HepG2 (cell line): ENCODE results near the gene LGALS7B. TPM values are rescaled to one million over a fixed set of nuclear protein-coding genes. Genes with fewer than 3 reads are reported as not detected.

Experiments
- HBP1 ChIP-seq: IDR thresholded peaks from 2 replicates; pipeline ENCODE4 v1.6.1; 2016; ENCODE audit warnings: low read depth, control low read depth
- HOXA9 ChIP-seq: sonication (generic); formaldehyde crosslinking; IDR thresholded peaks from 2 replicates; pipeline ENCODE4 v1.8.1; 2022; ENCODE audit warnings: missing genetic modification reagents, mild to moderate bottlenecking, moderate library complexity, borderline replicate concordance
- KDM5B ChIP-seq: sonication (generic); formaldehyde crosslinking; IDR thresholded peaks from 2 replicates; pipeline ENCODE4 v1.4.0; 2020; ENCODE audit warnings: missing genetic modification reagents, mild to moderate bottlenecking, borderline replicate concordance
- KMT2B ChIP-seq: IDR thresholded peaks from 2 replicates; pipeline ENCODE4 v1.6.1; 2016; ENCODE audit warnings: missing genetic modification reagents, missing compliant biosample characterization
- PHF5A ChIP-seq: IDR thresholded peaks from one replicate; pipeline ENCODE4 v1.6.1; 2018; ENCODE audit warnings: low read depth, missing genetic modification reagents; ENCODE audit not compliant: unreplicated experiment
- RBAK ChIP-seq: sonication (generic); formaldehyde crosslinking; IDR thresholded peaks from 2 replicates; pipeline ENCODE4 v1.5.1; 2020; ENCODE audit warnings: mild to moderate bottlenecking, missing genetic modification reagents
- REPIN1 ChIP-seq: sonication (generic); formaldehyde crosslinking; IDR thresholded peaks from 2 replicates; pipeline ENCODE4 v1.8.0; 2022; ENCODE audit warnings: missing genetic modification reagents, low read depth, mild to moderate bottlenecking, borderline replicate concordance
- SMAD1 ChIP-seq: sonication (generic); formaldehyde crosslinking; IDR thresholded peaks from 2 replicates; pipeline ENCODE4 v1.4.0; 2020; ENCODE audit warnings: missing genetic modification reagents, low read depth, mild to moderate bottlenecking, borderline replicate concordance
- SSRP1 ChIP-seq: IDR thresholded peaks from 2 replicates; pipeline ENCODE4 v1.6.1; 2016; ENCODE audit warnings: control low read depth
- TERF1 ChIP-seq: sonication (generic); formaldehyde crosslinking; IDR thresholded peaks from 2 replicates; pipeline ENCODE4 v1.8.0; 2022; ENCODE audit warnings: mild to moderate bottlenecking, missing genetic modification reagents, moderate library complexity
- ZBTB44 ChIP-seq: sonication (generic); formaldehyde crosslinking; IDR thresholded peaks from 2 replicates; pipeline ENCODE4 v1.4.0; 2020; ENCODE audit warnings: missing genetic modification reagents
- ZIK1 ChIP-seq: sonication (generic); formaldehyde crosslinking; IDR thresholded peaks from 2 replicates; pipeline ENCODE4 v1.5.0; 2020; ENCODE audit warnings: mild to moderate bottlenecking, low read depth, missing genetic modification reagents, borderline replicate concordance
- ZNF280B ChIP-seq: sonication (generic); formaldehyde crosslinking; IDR thresholded peaks from 2 replicates; pipeline ENCODE4 v1.5.0; 2020; ENCODE audit warnings: missing genetic modification reagents, mild to moderate bottlenecking, borderline replicate concordance
- ZNF335 ChIP-seq: sonication (generic); formaldehyde crosslinking; IDR thresholded peaks from 2 replicates; pipeline ENCODE4 v1.4.0; 2020; ENCODE audit warnings: missing genetic modification reagents
- ZNF543 ChIP-seq: sonication (generic); formaldehyde crosslinking; IDR thresholded peaks from 2 replicates; pipeline ENCODE4 v1.4.0; 2020; ENCODE audit warnings: mild to moderate bottlenecking, missing genetic modification reagents
- ZNF547 ChIP-seq: sonication (generic); formaldehyde crosslinking; IDR thresholded peaks from 2 replicates; pipeline ENCODE4 v1.5.1; 2020; ENCODE audit warnings: mild to moderate bottlenecking, missing genetic modification reagents
- ZNF563 ChIP-seq: sonication (generic); formaldehyde crosslinking; IDR thresholded peaks from 2 replicates; pipeline ENCODE4 v1.8.0; 2022; ENCODE audit warnings: mild to moderate bottlenecking, moderate library complexity, missing genetic modification reagents
- ZNF816 ChIP-seq: sonication (generic); formaldehyde crosslinking; IDR thresholded peaks from 2 replicates; pipeline ENCODE4 v1.8.0; 2022; ENCODE audit warnings: missing genetic modification reagents, mild to moderate bottlenecking, borderline replicate concordance
- polyA plus RNA-seq, 8 experiments: library from polyadenylated mRNA; depleted of rRNA in 3 of 8; stranded (reverse) in 7 of 8; unstranded in 1 of 8; fragments of >200 nt; fragmentation: Illumina TruSeq in 4 of 8; extraction: Trizol in 4 of 8; gene quantifications; 2 replicates each; pipeline versions ENCODE4 v1.2.1 to v1.2.3, GENCODE V29; 2011 to 2016; ENCODE audit warnings: low read depth in 4 of 8, missing spikeins in 1 of 8, mixed read lengths in 1 of 8; ENCODE audit not compliant: insufficient read depth in 1 of 8
- total RNA-seq, 5 experiments: library from RNA; depleted of rRNA; stranded (reverse); fragments of >200 nt; fragmentation: Illumina TruSeq; extraction: Trizol; gene quantifications; 2 replicates each; pipeline ENCODE4 v1.2.3, GENCODE V29; 2016; ENCODE audit warnings: low read depth in 1 of 5
- TF ChIP-seq, protein P1 (sequence below): sonication (generic); formaldehyde crosslinking; IDR thresholded peaks from 2 replicates; pipeline ENCODE4 v1.4.0; 2020; ENCODE audit warnings: missing genetic modification reagents

LGALS7B gene
- total and polyA plus RNA-seq, 2 of the 13 experiments (the other 11 are each of a cell fraction or from before 2014, with no cell fraction given): 1.7 to 2.1 TPM

- no peak for TF ChIP-seq REPIN1 (CRISPR knock-in tag)
- no peak for TF ChIP-seq RBAK (CRISPR knock-in tag)
- TF ChIP-seq, protein P1, sequence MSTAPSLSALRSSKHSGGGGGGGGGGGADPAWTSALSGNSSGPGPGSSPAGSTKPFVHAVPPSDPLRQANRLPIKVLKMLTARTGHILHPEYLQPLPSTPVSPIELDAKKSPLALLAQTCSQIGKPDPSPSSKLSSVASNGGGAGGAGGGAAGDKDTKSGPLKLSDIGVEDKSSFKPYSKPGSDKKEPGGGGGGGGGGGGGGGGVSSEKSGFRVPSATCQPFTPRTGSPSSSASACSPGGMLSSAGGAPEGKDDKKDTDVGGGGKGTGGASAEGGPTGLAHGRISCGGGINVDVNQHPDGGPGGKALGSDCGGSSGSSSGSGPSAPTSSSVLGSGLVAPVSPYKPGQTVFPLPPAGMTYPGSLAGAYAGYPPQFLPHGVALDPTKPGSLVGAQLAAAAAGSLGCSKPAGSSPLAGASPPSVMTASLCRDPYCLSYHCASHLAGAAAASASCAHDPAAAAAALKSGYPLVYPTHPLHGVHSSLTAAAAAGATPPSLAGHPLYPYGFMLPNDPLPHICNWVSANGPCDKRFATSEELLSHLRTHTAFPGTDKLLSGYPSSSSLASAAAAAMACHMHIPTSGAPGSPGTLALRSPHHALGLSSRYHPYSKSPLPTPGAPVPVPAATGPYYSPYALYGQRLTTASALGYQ (CRISPR knock-in tag): 0 out of 2 replicates have a peak, but pooled peaks have one; percentile 50
- no peak for TF ChIP-seq ZNF547
- no peak for TF ChIP-seq TERF1
- no peak for TF ChIP-seq ZNF335 (CRISPR knock-in tag)
- no peak for TF ChIP-seq KMT2B (CRISPR knock-in tag)
- TF ChIP-seq HOXA9: no peak
- TF ChIP-seq SSRP1 (CRISPR knock-in tag): no peak
- peak; percentile 79; the same call in 1 of the 2 replicates for TF ChIP-seq ZNF563
- no peak for TF ChIP-seq PHF5A
- TF ChIP-seq ZBTB44 (CRISPR knock-in tag): no peak
- no peak for TF ChIP-seq KDM5B (CRISPR knock-in tag)
- no peak for TF ChIP-seq ZIK1 (CRISPR knock-in tag)
- no peak for TF ChIP-seq ZNF280B (CRISPR knock-in tag)
- TF ChIP-seq ZNF543 (CRISPR knock-in tag): no peak
- no peak for TF ChIP-seq SMAD1 (CRISPR knock-in tag)
- TF ChIP-seq HBP1: no peak
- TF ChIP-seq ZNF816 (CRISPR knock-in tag): 0 out of 2 replicates have a peak, but pooled peaks have one; percentile 16
Observed at GRCh38 chr19:38831142-38831605, 42.2 kb downstream of the LGALS7B start (continued).
